GM18907 (cell line): ENCODE measurements around the gene BRD9.
A peak's percentile ranks its signal among the peaks of the same experiment; 100 is the strongest.
"Not testable (repeated sequence)": the region's sequence is repeated elsewhere in the genome, so short reads cannot be mapped to it uniquely, and the experiment has no call there.

Experiments used
- ATAC-seq: cut with Tn5 transposase; IDR thresholded peaks from one replicate; pipeline ENCODE4 v1.9.1; 2021; ENCODE audit warnings: mild to moderate bottlenecking, moderate library complexity; ENCODE audit not compliant: unreplicated experiment

BRD9 gene

GRCh38 chr5:923281-923873 is 30.8 kb upstream of the BRD9 start:
- ATAC-seq: peak; percentile 90

- no peak for ATAC-seq
Measured at GRCh38 chr5:922436-923280, 30.1 kb upstream of the BRD9 start.

GRCh38 chr5:921456-922435 is 29.1 kb upstream of the BRD9 start:
- ATAC-seq: no peak

- no peak for ATAC-seq
Measured at GRCh38 chr5:920321-920720, 27.7 kb upstream of the BRD9 start.

- no peak for ATAC-seq
Measured at GRCh38 chr5:919356-920000, 26.9 kb upstream of the BRD9 start.

GRCh38 chr5:918717-919116 is 26.1 kb upstream of the BRD9 start:
- not testable (repeated sequence) for ATAC-seq

GRCh38 chr5:916441-917293 is 24.1 kb upstream of the BRD9 start:
- no peak for ATAC-seq

- no peak for ATAC-seq
Measured at GRCh38 chr5:915946-916345, 23.3 kb upstream of the BRD9 start.

GRCh38 chr5:915346-915745 is 22.7 kb upstream of the BRD9 start:
- ATAC-seq: not testable (repeated sequence)

- no peak for ATAC-seq
Measured at GRCh38 chr5:914612-915011, 22.0 kb upstream of the BRD9 start.

GRCh38 chr5:914174-914573 is 21.6 kb upstream of the BRD9 start:
- no peak for ATAC-seq

- no peak for ATAC-seq
Measured at GRCh38 chr5:912280-913091, 19.9 kb upstream of the BRD9 start.

- ATAC-seq: no peak
Measured at GRCh38 chr5:911601-912000, 19.0 kb upstream of the BRD9 start.

GRCh38 chr5:910769-911160 is 18.2 kb upstream of the BRD9 start:
- ATAC-seq: no peak

- ATAC-seq: no peak
Measured at GRCh38 chr5:909994-910768, 17.6 kb upstream of the BRD9 start.

GRCh38 chr5:909086-909485 is 16.5 kb upstream of the BRD9 start:
- ATAC-seq: no peak

GRCh38 chr5:908172-908571 is 15.6 kb upstream of the BRD9 start:
- ATAC-seq: no peak

GRCh38 chr5:907366-907910 is 14.8 kb upstream of the BRD9 start:
- no peak for ATAC-seq
